NCI-H748 treated with DMSO at 0.1 percent for 48 hours (cell line): ENCODE measurements around the gene SLAMF7.
"Not testable (repeated sequence)": the region's sequence is repeated elsewhere in the genome, so short reads cannot be mapped to it uniquely, and the experiment has no call there.

Experiments
- DNase-seq: peaks from one replicate; lab custom pipeline; 2025; lab: John Stamatoyannopoulos, UW

Gene SLAMF7

DNA sequence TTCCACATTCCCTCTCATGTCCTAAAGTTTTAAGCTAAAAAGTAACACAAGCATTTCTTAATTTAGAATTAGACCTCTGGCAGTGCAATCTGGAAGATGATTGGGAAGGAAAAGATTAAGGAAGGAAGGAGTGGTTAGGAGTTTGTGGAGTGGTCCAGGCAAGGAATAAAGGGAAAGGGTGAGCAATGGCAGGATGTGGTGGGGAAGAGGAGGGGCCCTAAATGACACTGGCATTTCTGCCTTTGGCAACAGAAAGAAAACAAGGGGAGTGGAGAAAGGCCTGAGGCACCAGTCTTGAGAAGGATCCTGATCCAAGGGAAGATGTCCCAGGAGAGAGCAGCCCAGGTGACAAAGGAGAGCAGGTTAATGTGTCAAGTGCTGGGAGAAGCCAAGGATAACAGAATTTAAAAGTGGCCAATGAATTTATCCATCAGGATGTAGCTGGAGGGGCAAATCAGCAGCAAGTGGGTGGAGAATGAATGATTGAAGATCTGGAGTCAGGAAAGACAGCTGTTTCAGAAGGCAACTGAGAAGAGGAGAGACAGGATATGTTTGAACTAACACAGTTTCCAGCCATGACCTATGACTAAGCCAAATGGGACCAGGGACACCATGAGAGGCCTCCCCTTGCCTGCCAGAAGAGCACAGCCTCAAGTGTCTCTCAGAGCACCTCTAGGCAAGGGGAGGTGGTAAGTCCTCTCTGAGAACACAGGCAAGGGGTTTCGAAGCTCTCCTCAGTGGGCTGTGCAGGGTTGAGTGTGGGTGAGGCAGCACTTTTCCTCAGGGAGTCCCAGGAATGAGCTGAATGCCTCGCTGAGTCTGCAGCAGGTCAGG lies 36.1 kb downstream of the SLAMF7 start:
- DNase-seq = no peak

DNA sequence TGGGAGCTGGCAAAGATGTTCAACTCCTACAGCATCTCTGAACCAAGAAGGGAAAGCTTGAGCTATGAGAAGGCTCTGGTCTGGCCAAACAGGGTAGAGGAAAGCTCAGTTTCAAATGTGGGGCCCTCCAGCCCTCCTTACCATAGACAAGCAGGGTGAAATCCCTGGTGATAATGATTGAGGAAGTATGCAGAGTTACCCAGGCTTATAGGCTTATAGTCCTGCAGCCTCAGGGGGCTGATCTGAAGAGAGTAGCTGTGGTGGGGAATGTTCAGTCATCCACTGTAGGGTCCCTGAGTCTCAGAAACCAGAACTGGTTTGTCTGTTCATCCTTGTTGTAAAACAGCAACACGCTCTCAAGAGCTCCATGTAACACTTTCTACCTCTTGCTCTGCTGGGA lies 37.1 kb downstream of the SLAMF7 start:
- DNase-seq = no peak

DNA sequence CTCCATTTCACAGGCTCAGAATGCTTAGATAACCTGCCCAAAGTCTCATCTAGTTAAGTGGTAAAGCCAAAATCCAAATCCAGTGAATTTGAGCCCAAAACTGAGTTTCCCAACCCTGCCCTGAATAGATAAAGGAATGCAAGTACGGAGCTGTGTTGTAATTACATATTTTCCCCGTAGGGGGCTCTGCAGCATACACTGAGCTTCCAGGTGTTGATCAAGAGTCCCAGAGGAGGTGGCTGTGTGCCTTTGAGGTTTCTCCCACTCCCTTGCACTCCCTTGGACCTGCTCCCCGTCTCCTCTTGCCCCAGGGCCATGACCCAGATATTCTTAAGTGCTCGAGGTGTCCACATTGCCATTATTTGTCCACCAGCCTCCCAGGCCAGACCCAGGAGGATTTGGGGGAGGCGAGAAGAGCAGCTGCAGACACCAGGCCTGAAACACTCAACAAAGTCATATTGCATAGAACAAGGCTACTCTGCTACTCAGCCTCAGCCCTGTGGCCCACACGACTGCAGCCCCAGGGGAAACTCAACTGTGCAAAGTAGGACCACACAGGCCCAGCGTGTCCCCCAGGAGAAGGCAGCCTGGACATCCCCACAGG lies 38.5 kb downstream of the SLAMF7 start:
- DNase-seq = no peak

DNA sequence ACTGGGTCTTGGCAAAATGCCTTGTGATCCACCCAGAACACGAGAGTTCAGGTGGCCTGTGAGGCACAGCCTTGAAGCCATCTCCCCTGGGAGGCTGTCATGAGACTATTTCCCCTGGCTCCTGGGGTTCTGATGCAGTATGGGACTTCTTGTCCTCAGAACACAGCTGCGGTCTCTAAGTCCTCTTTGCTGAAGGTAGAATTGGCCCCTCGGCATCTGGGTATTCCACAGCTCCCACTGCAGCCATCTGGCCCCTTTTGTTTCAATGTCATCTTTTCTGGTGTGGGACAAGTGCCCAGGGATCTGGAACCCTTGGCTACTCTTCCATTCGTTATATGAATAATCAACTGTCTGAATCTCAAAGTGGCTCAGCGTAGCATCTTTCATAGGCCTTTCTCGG lies 39.9 kb downstream of the SLAMF7 start:
- no peak for DNase-seq

DNA sequence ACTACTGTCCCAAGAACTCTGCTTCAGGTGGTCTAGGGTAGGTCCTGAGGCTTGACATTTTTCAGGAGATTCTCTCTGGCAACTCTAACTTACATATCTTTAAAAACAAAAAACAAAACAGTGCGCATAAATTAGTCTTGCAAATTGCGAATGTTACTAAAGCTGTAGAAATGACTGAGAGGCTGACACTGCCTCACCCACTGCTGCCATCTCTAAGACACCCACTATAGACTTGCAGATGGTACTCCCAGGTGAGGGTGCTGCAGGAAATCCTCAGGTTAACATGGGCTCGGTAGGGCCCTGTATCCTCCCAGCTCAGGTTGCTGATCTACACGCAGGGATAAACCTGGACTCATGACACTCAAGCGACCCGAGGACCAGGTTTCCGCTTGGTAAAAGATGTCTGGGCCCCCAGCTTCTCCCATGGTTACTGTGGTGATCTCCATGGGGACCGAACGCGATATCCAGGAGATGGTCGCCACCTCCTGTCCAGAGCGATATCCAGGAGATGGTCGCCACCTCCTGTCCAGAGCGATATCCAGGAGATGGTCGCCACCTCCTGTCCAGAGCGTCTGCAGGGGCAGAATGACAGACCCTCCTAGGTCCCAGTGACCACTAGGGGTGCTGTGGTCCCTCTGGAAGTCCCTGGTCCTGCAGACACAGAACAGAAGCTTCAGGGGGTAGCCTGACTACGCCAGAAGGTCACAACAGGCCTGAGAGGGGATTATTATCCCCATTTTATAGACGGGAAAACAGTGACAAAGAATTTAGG lies 40.8 kb downstream of the SLAMF7 start:
- no peak for DNase-seq

DNA sequence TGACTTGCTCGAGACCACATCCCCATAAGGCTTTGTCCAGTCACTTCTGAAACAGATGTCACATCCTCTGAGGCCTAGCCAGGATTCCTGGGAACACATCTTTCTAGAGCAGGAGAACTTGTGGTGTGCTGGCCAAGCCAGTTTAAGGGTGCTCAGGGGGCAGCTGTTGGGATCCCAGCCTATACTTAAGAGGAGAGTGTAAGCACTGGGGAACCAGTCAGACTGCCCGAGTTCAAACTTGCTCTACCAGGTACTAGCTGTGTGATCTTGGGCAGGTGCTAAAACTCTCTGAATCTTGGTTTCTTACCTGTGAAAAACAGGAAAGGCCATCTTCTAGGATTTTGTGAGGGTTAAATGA lies 41.3 kb downstream of the SLAMF7 start:
- no peak for DNase-seq

DNA sequence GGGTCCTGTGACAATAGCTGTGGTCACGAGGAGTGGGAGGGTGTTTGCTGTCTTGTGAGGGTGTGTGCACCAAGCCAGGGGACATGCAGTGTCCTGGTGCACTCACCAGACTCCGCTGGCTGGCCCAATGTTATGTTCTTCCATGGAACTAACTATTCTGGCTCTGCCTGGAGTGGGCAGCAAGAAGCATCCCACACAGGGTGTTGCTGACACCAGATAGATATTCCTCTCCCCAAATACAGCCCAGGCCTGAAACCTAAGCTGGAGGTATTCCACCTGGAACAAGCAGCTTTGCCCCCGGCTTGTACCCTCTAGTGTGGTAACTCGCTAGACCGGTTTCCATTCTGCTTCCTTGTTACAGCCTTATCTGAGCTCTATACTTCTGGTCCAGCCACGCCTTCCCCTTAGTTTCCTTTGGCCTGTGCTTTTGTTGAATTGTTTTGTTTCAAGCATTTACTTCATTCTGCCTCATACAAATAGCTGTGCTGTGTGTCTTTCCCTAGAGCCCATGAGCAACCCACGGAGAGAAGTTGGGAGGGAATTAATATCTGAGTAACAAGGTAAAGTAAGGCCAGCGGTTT lies 42.2 kb downstream of the SLAMF7 start:
- no peak for DNase-seq

DNA sequence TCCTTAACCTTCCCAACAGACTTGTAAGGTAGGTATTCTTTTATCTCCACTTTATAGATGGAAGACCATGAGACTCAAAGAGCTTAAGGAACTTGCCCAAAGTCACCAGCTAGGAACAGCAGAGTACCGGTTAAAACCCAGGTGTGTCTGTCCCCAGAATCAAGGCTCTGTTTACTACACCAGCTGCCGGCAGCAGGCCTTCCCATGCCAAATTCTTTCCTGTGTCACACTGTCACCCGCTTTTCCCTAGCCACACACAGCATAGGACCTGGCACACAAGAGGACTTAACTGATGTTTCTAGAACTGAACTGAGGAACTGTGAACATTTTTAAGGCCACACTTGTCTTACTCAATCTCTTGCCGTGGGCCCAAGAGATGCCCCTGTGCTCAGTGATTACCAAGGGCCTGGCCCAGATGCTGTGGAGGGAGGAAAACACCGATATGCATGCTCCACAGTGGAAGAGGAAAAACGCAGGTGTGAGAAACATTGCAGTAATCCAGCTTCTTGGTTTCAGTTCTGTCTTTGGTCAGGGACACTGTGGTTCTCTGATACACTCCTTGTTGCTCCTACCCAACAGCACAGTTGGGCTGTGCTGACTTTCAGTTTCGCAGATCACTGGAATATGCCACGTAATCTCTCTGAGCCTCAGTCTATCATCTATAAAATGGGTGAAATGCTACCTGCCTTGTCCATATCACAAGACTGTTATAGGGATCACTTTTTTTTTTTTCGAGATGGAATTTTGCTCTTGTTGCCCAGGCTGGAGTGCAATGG lies 43.1 kb downstream of the SLAMF7 start:
- no peak for DNase-seq

DNA sequence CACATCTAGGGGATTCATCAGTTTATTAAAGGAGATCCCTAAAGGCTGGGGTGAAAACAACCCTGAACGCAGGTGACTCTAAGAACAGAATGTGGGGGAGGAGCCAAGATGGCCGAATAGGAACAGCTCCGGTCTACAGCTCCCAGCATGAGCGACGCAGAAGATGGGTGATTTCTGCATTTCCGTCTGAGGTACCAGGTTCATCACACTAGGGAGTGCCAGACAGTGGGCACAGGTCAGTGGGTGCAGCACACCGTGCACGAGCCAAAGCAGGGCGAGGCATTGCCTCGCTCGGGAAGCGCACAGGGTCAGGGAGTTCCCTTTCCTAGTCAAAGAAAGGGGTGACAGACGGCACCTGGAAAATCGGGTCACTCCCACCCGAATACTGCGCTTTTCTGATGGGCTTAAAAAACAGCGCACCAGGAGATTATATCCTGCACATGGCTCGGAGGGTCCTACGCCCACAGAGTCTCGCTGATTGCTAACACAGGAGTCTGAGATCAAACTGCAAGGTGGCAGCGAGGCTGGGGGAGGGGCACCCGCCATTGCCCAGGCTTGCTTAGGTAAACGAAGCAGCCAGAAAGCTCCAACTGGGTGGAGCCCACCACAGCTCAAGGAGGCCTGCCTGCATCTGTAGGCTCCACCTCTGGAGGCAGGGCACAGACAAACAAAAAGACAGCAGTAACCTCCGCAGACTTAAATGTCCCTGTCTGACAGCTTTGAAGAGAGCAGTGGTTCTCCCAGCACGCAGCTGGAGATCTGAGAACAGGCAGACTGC lies 44.1 kb downstream of the SLAMF7 start:
- not testable (repeated sequence) for DNase-seq

DNA sequence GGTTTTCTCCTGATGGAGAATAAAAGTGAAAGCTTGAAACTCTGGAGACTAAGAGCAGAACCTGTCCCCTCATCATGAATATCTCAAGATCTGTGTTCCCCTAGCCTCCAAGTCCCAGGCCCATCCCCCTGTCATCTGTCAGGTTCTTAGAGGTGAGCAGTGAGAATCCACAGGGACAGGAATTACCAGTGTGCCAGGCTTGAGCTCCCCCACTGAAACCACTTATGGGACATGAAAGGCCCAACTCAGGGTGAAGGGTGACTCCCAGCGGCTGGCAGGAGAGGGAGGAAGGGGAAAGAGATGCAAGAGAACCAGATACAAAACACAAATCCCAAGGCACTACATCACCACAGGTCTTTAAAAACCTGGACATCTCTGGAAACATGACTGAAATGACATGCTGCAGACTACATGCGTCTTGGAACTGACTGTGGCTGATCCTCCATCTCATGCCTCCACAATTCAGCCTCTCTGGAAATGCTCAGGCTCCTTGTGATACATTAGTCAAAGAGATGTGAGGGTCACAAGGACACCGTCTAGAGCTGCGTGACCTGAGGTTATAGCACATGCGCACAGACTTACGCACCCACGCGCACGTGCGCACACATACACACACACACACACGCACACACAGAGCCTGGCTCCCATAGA lies 50.1 kb downstream of the SLAMF7 start:
- no peak for DNase-seq

DNA sequence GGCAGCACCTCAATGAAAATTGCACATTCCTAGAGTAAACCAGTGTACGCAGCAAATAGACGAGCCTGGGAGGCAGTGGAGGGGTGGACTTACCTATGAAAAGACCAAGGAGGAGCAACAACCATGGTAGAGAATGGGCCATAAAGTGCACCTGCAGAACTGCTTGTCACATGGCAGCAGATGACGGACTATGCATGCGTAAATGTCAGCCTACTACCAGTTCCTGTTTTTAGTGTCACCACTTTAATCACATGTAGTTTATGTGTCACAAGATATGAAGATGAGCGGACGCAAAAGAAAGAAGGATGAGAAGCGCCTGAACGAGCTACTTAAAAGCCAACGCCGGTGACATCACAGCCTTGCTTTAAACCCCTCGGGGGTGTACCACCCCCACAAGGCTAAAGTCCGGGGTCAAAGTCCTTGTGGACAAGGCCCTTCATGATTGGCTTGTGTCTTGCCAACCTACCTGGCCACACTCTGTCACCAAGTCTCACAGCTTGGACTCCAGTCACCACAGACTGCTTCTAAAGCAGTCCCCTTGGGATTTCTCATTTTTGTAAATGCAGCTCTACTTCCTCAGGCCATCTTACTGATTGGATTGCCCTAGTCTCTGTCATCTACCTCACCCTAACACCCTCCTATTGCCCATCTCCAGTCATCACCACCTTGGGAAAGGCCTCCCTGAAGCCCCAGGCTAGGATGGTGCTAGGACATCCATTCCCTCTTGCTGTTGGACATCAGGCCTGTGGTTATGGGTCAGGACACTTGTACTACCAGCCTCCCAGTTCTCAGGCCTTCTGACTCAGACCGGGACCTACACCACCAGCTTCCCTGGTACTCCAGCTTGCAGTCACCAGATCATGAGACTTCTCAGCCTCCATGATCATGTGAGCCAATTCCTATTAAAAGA lies 50.9 kb downstream of the SLAMF7 start:
- DNase-seq = no peak

DNA sequence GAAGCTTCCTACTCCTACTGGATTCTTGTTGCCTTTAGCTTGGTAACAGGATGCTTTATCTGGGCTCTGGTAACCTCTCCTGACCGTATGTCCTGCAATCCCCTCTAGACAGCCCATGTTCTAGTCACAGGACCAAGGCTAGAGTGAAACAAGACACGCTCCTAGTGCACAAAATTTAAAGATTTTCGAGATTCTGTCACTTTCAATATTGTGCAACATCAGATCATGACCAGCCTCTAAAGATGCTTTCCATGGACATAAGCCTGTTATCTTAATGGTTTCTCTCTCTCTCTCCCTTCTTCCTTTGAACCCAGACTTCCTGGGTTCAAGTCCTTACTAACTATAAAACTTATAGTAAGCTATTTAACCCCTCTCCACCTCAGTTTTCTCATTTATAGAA lies 55.3 kb downstream of the SLAMF7 start:
- DNase-seq = no peak

DNA sequence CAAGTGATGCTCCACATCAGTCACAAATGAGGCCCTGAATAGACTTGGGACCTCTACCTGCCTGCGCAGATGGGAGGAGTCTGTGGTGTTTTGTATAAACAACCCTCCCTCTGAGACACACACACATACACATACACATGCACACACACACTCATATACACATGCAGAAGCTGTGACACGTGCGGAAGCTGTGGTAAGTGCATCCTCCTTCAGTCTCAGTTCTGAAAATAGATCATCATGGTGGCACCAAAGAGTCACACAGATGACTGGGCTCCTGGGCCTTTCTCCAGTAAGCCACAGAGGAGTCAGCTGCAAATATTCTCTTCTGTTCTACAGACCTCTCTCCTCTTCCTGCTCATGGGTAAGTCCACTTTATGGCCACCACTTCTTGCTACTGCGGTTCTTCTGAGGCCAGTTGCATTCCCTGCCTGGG lies 56.9 kb downstream of the SLAMF7 start, which contains the start of gene LY9:
Gene LY9 (plus strand): TSS at position 224 of the 433 bp plus-strand sequence. CDS start 14 bp downstream, at position 238.
- no peak for DNase-seq

DNA sequence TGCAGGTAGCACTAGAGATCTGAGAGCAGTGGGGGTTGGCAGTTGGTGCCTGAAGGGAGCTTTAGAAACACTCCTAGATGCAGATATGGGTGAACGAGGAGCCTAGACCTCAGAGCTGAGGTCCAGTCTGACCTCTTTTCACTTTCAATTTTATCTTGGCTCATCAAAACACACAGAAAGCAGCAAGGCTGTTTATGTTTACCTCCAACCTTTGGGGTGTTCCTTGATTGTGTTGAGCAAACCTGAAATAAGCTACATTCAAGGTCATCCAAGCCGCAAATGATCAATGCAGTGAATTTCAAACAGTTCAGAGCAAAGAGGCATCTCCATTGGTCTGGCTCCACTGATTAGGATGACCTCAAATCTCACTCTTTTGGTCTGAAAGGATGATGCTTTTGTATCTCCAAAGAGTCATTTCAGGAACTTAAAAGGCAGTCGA lies 58.2 kb downstream of the SLAMF7 start:
- DNase-seq = no peak

DNA sequence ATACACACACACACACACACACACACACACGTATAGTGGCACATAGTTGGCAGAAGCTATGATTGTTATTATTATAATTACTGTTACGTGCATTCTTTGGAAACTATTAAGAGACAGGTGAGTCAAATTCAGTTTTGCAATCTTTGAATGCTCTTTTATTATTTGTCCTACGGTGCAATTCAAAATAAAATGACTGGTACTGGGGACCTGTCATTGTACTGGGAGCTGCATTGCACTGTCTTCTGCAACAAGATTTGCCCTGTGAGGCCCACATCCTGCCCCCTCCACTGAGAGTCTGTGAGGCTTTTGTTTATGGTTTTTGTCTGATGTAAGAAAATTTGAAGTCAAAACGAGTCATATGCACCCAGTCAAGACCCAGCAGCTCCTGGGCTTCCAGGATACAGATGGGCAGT lies 58.8 kb downstream of the SLAMF7 start:
- DNase-seq = no peak

DNA sequence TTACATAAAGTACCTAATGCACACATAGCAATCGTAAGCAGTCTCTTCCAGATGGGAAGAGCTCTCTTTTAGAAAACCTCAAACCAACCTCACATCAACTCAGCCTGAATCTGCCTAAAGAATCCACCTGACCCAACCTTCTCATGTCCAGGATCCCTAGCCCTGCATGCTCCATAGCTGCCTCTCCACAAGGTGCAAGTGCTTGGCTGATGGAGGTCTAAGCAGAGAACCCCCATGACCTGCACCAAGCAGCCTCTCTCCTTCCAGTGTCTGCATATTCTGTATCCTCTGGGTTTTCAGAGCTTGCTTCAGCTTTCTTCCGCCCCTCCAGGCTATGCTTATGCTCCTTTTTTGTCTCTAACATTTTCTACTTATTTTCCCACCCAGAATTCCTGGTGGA lies 59.4 kb downstream of the SLAMF7 start:
- no peak for DNase-seq

DNA sequence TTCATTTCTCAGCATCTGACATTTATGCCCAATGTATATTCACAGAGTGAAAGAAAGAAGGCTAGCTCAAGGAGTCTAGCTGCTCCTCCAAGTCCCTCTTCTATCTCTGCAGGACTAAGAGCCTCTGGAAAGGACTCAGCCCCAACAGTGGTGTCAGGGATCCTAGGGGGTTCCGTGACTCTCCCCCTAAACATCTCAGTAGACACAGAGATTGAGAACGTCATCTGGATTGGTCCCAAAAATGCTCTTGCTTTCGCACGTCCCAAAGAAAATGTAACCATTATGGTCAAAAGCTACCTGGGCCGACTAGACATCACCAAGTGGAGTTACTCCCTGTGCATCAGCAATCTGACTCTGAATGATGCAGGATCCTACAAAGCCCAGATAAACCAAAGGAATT lies 60.6 kb downstream of the SLAMF7 start:
- DNase-seq = no peak

DNA sequence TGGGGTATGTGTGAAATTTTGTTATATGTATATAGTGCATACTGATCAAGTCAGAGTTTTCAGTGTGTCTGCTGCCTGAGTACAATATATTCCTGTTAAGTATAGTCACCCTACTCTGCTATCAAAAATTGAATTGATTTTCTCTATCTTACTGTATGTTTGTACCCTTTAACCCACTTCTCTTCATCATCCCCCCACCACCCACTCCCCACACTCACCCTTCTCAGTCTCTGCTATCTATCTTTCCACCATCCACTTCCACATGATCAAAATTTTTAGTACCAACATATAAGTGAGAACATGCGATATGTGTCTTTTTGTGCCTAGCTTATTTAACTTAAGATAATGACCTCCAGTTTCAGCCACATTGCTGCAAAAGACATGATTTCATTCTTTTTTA lies 61.1 kb downstream of the SLAMF7 start:
- DNase-seq = no peak
